ENCODE data around the gene MCC.

Gene MCC

DNA sequence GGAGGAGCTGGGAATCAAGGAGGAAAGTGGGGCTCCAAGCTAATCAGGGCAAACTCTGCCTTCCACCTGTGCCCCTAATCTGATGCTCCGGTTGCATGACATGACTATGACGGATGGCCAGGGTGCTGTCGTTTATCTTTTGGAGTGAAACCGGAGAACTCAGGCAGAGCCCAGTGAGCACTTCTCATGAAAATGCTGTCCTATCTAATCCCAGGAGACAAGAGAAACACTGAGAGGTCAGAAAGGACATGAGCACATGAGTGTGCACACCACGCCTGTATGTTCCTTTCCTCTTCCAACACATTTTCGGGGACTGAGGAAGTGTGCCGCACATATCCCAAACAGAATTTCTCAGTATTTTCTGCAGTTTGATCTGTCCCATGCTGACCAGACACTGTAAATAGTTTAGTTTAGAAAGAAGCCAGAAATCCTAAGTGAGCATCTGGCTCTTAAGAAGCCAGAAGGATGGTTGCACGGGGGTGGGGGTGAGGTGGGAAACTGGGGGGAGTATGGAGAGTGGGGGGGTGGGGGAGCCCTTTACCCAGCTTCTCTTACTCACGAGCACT lies 270.6 kb downstream of the MCC start:
- DNase-seq: peak; percentile 68

GRCh38 chr5:113216545-113216944 lies 271.7 kb downstream of the MCC start:
- no peak for DNase-seq

DNA sequence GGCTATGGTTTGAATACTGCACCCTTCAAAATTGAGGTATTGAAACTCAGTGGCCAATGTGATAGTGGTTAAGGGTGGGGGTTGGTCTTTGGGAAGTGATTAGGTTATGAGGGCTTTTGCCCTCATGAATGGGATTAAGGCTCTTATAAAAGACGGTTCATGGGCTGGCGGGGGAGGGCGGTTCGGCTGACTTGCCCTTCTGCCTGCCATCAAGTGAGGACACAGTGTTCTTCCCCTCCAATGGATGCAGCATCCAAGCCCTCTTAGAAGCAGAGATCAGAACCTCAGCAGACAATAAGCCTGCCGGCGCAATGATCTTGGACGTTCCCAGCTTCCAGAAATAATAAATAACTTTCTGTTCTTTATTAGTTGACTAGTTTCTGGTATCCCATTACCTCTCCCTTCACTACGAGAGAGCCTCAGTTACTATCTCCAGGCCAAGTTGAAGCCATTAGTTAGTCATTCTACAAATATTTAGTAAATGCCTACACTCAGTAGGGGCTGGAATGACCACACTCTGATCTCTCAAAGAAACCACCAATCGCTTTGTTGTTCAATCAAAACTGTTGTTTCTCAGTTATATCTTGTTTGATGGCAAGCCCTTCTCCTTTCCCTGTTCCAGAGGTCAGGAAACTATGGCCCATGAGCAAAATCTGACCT lies 272.7 kb downstream of the MCC start:
- DNase-seq: no peak

GRCh38 chr5:113214606-113215323 lies 273.5 kb downstream of the MCC start:
- DNase-seq: no peak

DNA sequence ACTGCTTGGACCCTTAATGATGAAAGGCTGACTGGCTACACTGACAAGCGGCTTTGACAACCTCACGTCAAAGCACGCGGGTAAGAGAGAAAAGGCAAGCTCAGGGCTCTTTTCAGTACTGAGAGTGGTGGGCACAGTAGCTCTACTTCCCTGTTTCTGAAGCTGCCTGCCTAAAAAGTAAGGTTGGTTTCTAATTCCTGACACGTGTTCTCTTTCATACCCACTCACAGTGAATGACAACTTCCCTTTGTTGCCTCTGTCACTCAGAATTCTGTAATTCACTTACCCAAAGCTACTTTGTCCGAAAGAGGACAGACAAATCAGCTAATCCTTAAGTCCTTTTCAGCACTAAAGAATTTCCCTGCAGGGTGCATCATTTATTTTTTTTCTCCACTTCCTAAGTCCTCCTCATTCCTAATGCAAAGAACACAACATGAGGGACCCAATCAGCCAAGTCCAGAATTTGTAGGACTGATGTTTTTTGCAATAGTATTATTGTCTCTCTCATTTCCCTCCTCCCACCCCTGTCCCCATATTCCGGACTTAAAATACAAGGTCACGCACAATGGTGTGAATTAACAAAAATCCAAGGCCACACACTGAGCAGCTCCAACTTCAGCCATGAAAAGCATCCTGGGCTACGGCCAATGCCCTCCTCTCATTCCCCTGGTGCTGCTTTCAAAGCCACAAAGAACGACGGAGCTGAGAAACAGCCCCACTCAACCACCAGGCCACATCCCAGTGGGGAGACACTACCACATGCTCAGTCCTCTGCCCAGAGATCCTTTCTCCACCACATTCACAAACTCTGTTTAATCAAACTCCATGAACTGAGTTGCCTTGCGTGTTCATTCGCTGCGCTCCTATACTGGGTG lies 274.5 kb downstream of the MCC start:
- no peak for DNase-seq

DNA sequence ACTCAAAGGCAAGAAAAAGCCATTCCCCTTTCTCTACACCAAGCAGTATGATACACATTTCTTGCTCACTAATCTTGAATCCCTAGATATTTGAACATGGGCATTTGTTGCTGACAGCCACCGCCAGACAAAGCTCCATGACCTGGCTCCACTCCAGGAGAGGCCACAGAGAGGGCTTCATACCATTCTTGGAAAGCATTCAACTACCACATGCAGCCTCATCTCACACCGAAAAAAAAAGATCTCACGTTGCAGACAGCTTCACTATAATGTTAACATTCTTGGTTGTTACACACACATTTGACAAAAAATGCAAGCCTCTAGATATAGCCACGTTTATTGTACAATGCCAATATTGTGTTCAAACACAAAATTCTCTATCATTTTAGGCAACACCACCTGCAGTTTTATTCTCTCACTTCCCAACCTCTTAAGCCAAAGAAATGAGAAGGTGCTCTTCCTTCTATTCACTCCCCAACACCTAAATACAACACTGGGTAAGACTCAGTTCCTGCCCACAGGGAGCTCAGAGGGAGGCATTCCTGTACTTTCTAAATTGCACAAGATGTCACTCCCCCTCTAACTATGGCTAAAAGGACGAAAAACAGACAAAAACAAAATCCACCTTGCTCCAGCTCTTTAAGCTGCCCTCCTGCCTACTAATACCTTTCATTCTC lies 275.9 kb downstream of the MCC start:
- peak; percentile 96 for DNase-seq

DNA sequence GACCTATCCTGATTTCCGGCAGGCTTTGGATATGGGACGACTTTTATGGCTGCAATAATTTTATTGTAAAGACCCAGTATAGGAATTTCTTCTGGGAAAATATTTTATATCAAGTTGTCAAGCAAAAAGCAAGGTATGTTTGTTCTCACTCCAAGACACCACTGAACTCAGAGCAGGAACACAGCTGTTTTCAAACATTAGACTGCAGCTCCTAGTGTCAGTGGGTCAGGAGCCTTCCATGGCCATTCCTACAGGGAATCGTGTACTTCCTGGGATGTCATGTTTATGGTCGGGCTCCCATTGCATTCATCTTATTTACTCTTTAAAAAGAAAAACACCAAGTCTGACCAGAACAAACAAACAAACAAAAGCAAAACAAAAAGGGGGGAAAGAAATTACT lies 278.8 kb downstream of the MCC start:
- no peak for DNase-seq

DNA sequence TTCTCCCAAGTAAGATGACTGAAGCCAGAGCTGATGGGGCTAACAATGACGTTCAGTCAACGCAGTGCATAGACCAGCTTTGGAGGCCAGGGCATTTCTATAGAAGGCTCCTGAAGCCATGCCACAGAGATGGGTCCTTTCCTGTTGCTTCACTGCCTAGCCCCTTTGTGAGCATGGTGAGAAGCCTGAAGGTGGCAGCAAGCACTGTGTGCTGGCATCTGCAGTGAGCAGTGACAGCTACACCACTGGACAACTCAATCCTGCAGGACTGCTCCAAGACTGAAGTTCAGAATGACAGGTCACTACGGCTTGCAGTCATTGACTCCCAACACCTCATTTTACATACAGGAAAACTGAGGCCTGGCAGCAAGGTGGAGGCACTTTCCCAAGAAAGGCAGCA lies 282.4 kb downstream of the MCC start:
- DNase-seq: peak; percentile 57

DNA sequence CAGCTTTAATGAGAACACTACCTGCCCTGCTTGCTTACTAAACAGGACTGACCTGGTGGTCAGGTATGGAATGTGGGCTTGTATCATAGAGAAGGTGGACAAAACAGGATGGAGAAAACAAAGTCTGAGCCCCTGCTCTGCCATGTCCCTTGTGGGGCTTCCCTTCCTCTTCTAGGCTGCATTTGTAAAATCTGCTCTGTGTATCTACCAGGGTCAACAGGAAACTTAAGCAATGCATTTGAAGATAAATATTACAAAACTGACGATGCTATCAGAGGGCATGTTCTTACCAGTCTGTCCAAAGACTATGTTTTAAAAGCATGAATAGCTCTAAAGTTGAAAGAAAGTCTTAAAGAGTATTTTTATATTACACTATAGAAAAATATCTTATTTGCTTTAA lies 282.9 kb downstream of the MCC start:
- no peak for DNase-seq

GRCh38 chr5:113204525-113205161 lies 283.6 kb downstream of the MCC start:
- peak; percentile 89 for DNase-seq

DNA sequence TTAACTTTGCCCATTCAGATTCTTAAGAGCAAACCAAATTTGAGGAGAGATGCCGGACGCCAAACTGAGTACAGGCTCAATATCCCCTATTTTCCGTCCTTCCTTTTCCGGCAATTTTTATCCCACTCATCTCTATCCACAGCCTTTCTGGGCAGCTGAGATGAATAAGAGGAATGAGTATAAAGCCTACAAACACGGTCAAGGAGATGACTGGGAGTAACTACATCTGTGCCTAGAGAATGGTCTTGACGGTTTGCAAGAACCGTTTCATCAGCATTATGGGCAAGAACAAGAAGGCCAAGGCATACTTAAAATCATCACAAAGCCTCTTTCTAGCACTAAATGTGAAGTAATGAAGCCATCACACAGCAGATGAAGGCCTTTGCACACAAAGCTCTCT lies 284.3 kb downstream of the MCC start:
- DNase-seq: no peak

DNA sequence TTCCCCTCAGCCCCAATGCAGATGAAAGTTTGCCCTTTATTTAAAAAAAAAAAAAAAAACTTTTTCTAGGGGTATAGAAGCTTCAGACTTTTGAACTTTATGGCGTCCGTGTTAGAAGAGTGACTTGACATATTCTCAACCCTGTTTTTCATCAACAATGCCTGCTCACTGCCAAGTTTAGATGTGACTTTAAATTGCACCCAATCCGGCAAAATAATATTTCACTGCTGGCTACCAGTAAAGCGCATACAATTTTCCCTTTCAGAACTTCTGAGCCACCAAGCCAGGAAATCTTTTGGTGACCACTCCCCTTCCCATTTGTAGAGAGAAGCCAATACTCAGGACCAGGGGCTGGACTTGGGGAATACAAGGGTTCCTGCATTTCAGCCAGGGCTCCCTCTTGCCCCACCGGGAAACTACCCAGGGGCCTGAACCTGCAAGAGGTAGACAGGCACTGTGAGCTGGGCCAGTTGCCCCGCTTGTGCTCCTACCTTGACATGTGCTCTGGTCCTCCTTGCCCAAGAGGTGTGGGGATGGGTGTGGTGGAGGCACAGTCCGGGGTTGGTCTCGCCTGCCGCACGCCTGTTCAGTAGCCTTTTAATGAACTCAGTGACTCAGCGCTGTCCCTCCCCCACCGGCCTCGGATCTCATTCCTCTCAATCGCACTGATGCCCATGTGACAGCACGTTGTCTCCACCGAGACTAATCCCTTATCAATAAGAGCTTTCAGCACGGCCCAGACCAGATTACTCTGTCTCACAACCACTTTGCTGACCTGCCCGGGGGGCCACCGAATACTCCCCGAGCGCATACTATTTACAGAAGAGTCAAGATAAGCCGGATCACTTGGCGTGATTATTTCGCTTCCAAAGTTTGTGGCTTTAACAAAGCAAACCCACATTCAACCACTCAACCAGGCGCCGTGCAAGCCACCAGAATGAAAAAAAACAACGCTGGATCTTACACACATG lies 285.2 kb downstream of the MCC start:
- DNase-seq: no peak

GRCh38 chr5:113202287-113202686 lies 286.0 kb downstream of the MCC start:
- DNase-seq: no peak

GRCh38 chr5:113201715-113202114 lies 286.5 kb downstream of the MCC start:
- no peak for DNase-seq

- peak; percentile 79 for DNase-seq
Measured at GRCh38 chr5:113199122-113199905, 288.9 kb downstream of the MCC start.

DNA sequence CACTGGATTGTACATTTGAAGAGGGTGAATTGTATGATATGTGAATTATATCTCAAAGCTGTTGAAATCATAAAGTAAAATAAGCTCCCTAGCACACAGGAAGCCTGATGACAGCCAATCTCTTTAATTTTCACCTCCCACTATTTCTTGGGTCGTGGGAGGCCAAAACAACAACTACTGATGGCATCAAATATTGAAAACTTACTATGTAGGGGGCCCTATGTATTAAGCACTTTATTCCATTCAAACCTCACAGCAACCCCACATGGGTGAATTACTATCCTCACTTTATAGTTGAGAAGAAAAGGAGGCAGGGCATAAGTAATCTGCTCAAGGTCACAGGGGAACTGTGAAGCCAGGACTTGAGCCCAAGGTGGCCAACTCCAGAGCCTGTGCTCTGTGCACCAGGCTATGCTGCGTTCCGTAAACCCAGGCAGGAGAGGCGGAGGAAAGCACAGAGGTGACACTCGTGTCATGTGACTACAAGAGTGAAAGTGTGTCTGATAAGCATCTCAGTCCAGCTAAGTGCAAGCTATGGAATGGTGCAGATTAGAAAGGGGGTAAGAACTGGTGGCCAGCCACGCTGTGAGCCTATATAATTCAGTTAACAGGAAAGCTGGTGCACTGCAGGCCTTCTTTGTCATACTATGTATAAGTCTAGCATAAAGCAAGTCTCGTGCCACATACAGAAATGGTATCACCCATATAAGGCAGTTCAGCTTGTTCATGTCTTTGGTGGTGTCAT lies 290.6 kb downstream of the MCC start:
- peak; percentile 37 for DNase-seq

DNA sequence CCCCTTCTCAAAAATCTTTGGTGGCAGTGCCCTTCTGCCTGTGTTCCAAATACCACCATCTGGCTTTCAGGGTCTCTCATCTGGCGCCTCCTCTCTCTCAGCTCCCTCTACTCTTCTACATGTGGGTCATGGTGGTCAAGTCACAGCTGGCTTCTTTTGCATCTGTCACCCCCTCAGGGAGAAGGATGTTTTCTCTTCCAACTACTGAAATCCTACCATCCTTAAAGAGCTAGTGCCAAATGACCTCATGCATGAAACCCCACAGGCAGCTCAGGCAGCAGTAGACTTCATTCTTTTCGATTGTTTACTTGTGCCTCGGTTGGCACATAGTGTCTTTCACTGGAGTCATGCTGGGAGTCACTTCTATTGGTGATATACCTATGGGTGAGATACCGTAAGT lies 292.5 kb downstream of the MCC start:
- peak; percentile 68 for DNase-seq

GRCh38 chr5:113195251-113195650 lies 293.0 kb downstream of the MCC start:
- peak; percentile 60 for DNase-seq

DNA sequence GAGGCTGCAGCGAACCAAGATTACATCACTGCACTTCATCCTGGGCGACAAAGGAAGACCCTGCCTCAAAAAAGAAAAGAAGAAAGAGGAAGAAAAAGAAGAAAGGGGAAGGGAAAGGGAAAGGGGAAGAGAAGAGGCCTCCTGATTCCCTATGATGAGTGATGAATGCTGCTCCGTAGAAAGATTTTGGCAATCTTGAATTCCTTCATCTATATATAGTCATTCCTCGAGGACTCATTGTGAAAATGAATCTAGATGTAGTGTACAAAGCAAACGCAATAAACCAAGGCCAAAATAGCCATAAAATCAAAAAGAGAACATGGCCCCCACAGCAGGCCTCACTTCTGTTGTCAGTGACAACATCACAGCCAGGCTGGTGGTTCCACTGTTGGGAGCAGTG lies 293.7 kb downstream of the MCC start:
- DNase-seq: no peak

GRCh38 chr5:113194125-113194524 lies 294.1 kb downstream of the MCC start:
- DNase-seq: no peak
